HG02642 (cell line): ENCODE measurements around the gene LDLRAD3.

Experiments
- ATAC-seq: cut with Tn5 transposase; IDR thresholded peaks from one replicate; pipeline ENCODE4 v1.9.1; 2021; ENCODE audit warnings: mild to moderate bottlenecking; ENCODE audit not compliant: unreplicated experiment, poor library complexity

LDLRAD3 gene

GRCh38 chr11:36150986-36151385 is 207.1 kb downstream of the LDLRAD3 start:
- no peak for ATAC-seq

DNA sequence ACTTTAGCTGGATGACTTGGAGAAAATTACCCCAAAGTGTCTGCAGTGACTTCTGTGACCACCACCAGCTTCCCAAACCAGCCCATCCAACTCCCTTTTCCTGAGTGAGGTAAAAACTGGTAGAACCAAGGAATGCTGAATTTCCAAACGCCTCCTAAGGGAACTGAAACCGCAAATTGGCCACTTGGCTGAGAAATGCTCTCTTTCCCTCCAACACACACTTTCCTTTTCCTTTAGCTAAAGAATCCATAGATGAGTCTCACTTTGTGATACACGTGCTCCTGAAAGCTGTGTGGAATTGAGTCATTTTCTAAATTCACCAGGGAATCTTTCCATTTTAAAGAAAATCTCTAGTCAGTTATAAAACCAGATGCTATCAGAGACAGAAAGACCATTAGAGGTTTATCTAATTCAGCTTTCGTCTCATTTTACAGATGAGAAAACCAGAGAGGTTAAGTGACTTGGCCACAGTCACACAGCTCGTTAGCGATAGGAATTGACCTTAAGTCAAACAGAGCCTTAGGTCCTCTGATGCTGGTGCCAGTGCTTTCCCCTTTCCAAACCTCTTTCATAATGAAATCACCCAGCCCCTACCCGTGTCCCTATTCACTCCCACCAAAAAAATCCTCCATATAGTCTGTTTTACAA is 208.2 kb downstream of the LDLRAD3 start:
- no peak for ATAC-seq

DNA sequence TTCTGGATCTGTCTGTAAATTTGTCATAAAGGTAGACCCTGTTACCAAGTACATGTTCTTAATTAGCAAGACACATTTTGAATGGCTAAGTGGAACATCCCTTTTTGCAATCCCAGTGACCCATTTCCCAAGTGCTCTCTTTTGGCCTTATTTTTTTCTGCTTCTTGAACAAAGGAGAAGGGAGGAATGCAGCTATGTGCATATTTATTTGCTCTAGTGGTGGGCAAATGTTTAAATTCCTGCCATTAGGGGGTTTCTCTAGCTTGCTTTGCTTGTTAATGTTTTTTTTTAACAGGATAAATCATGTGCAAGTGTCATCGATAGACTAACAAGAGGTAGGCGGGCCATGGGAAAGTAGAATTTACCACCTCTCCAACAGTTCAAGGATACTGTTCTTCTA is 209.7 kb downstream of the LDLRAD3 start:
- no peak for ATAC-seq

- ATAC-seq, result no peak
Observed at GRCh38 chr11:36155124-36155561, 211.3 kb downstream of the LDLRAD3 start.

- no peak for ATAC-seq
Observed at GRCh38 chr11:36155770-36156160, 211.9 kb downstream of the LDLRAD3 start.

- no peak for ATAC-seq
Observed at GRCh38 chr11:36156161-36156816, 212.4 kb downstream of the LDLRAD3 start.

DNA sequence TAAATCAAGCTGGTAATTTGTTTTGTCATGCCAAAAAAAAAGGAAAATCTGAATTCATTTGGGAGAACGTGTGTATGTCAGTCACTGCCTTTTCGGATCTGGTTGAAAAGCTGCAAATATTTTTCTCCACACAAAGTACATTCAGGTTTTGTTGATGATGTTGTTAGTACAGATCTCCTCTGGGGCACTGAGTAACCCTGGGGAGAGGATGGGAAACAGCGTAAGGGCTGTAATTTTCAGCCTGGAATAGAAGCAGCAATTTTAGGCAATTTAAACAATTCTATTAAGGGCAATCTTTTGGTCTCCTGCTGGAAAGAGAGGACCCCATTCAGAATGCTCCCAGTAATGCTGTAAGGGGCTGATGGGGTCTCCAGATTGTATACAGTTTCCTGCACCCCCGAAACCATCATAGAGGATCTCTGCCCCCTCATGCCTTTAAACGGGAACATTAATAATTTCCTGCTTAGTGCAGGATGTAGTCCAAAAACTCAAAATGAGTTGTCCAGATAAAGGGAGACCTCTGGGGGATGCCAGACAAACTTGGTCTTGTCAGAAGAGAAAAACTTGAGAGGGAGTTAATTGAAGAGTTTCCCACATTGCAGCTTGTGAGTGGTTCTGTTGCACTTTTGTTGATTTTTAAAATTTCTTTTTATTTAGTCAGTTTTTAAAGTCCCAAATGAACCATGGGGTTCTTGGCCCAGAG is 213.1 kb downstream of the LDLRAD3 start:
- no peak for ATAC-seq

GRCh38 chr11:36160091-36160490 is 216.2 kb downstream of the LDLRAD3 start:
- no peak for ATAC-seq

DNA sequence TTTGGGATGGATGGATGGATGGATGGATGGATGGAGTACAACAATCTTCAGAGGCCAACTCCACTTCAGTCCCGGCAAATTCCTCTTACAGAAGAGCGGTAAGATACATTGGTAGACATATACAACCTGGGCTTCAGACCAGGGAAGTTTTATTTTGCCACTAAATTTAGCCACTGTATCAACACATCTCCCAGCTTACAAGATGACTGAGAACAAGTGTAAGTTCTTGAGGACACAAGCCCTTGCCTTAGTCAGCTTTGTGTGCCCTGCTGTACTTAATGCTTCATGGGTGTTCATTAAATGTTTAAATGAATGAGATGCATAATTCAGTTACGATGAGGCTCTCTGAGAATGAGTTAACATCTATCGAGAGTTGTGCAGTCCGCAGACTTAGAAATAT is 217.7 kb downstream of the LDLRAD3 start:
- no peak for ATAC-seq

- no peak for ATAC-seq
Observed at GRCh38 chr11:36162006-36162882, 218.4 kb downstream of the LDLRAD3 start.

DNA sequence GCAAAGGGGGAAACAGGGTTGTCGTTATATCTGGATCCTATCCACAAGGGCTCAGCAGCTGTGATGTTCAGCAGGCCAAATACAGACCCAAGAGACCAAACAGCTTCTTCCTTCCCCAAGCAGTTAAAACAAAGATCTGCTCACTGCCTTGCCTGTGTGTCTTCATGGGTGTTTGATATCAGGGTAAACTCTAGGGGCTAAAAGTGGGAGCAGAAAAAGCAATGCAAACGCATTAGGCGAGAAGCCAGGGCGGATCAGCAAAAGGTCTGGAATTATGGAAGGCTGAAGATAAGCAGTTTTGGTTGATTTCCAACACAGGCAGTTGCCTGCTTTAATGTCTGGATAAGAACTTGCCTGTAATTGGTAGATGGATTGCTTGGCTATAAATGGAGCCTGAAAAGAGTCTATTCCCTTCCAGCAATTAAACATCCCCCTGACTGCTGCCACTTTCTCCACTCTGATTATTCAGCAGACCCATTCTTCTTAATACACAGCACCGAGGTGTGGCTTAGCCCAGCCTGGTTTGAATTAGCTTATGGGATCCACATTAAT is 219.1 kb downstream of the LDLRAD3 start:
- ATAC-seq, result no peak

GRCh38 chr11:36164506-36165250 is 220.8 kb downstream of the LDLRAD3 start:
- ATAC-seq, result no peak

- no peak for ATAC-seq
Observed at GRCh38 chr11:36165621-36166397, 221.9 kb downstream of the LDLRAD3 start.

GRCh38 chr11:36167073-36167472 is 223.2 kb downstream of the LDLRAD3 start:
- no peak for ATAC-seq

GRCh38 chr11:36167729-36168128 is 223.9 kb downstream of the LDLRAD3 start:
- ATAC-seq, result no peak

GRCh38 chr11:36177836-36178235 is 234.0 kb downstream of the LDLRAD3 start:
- ATAC-seq, result no peak

GRCh38 chr11:36186340-36187175 is 242.7 kb downstream of the LDLRAD3 start:
- no peak for ATAC-seq

DNA sequence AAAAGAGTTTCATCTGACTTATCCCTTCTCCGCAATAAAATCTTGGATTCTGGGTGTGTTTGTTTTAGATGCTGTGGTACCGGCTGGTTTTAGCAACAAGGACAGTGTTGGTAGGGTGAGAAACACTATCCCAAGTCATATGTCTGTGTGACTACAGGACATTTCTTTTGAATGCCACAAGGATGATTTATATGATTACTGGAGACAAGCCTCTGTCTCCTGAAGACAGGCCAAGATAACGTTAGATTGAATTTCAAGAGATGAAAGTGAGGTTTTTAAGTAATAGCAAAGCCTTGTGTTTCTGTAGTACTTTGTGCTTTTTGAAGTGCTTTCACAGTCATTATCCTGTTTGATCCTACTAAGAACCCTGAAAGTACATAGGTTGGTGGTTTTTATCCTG is 243.8 kb downstream of the LDLRAD3 start:
- no peak for ATAC-seq
